Erythroblast (primary cell): Measurements from ENCODE around the gene YWHAQ.

Experiments
- GATA1 ChIP-seq: IDR thresholded peaks from 2 replicates; pipeline ENCODE4 v1.6.1; 2011; ENCODE audit warnings: low read depth, mild to moderate bottlenecking, control low read depth, low read length, moderate library complexity
- POLR2A ChIP-seq: IDR thresholded peaks from 2 replicates; pipeline ENCODE4 v1.6.1; 2011; ENCODE audit warnings: mild to moderate bottlenecking, low read length

- TF ChIP-seq POLR2A, result no peak
- no peak for TF ChIP-seq GATA1
Observed at GRCh38 chr2:9680082-9680481, 49.3 kb upstream of the YWHAQ start.
